ENCODE data around the gene DDIT4. TPM values are rescaled to one million over a fixed set of nuclear protein-coding genes. Genes with fewer than 3 reads are reported as not detected.
A peak's percentile ranks its signal among the peaks of the same experiment; 100 is the strongest.
"Not testable (repeated sequence)": the region's sequence is repeated elsewhere in the genome, so short reads cannot be mapped to it uniquely, and the experiment has no call there.

DDIT4 gene
- total RNA-seq, 1 donor from 2014 or later: 704 TPM

DNA sequence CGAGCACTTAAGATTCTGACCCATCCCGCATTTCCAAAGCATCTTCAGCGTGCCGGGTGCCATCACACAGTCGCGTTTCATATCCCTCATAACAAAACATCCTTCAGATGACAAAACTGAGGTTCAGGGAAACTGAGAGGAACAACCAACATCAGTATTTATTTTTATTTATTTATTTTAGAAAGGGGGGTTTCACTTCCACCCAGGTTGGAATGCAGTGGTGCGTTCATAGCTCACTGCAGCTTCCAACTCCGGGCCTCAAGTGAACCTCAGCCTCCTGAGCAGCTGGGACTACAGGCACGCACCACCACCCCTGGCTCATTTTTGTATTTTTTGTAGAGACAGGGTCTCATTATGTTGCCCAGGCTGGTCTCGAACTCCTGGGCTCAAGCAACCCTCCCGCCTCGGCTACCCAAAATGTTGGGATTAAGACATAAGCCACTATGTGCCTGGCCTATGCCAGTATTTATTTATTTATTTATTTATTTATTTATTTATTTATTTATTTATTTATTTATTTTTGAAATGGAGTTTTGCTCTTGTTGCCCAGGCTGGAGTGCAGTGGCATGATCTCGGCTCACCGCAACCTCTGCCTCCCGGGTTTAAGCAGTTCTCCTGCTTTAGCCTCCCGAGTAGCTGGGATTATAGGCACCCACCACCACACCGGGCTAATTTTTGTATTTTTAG lies 24.4 kb upstream of the DDIT4 start:
- DNase-seq (ENCODE audit: low read depth): not testable (repeated sequence)

DNA sequence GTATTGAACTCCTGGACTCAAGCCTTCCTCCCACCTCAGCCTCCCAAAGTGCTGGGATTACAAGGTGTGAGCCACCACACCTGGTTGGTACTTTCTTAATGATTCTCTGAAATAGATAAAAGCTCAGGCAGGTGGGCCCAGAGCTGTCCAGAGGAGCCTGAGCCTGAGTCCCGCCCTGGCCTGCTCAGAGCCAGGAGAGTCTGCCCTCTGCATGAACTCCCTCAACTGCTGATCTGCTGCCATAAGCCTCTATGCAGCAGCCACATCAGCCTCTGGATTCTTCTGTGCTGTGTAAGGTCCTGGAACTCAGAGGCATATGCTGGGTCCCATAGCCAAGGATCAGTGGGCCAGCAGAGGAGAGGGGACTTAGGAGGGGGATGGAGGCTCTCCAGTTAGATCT lies 23.1 kb upstream of the DDIT4 start:
- peak; percentile 52 for DNase-seq (ENCODE audit: low read depth)

DNA sequence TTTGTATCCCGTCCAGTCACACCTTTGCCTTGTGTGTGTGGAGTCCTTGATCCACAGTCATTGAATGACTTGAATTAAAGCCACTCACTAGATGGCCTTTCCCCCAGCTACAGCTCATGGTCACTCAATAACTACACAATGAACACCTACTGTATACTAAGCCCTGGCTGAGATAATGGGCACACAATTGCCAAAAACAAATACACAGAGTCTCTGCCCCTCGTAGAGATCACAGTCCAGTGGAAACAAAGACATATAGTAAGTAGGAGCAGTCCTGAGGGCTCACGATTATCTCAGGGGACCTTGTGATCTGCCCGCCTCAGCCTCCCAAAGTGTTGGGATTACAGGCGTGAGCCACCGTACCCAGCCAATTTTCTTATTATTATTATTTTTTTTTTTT lies 22.1 kb upstream of the DDIT4 start:
- no peak for DNase-seq (ENCODE audit: low read depth)

DNA sequence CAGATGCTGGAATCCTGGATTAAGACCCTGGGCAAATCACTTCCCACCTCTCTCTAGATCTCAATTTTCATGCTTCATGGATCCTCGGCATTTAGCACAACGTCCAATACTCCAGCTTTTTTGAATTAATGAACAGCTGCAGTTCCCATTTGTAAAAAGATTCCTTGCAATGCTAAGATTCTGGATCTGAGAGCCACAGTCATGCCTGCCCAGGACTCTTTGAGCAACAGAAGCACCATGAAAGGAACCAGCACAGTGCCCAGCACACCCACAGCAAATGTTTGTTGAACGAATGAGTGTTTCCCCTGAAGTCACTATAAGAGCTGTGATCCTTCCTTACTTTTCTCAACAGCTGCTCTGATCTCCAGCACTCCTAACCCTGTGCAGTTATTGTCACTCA lies 20.8 kb upstream of the DDIT4 start:
- no peak for DNase-seq (ENCODE audit: low read depth)

DNA sequence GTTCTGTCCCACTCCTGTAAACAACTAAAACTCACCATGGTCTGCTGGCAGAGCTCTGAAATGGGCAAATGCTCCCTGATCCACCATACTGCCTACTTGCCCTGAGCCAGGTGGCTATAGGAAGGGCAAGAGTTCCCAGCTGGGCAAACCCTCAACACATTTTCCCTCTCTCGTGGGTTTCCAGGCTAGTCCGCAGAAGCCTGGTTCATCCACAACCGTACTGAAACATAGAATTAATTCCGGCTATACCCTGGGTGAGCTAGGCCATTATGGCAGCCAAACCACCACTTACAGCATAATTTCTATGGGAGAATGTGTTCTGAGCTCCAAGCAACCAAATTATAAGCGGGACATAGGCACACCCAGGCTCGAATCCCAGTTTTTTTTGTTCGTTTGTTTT lies 20.1 kb upstream of the DDIT4 start:
- no peak for DNase-seq (ENCODE audit: low read depth)

DNA sequence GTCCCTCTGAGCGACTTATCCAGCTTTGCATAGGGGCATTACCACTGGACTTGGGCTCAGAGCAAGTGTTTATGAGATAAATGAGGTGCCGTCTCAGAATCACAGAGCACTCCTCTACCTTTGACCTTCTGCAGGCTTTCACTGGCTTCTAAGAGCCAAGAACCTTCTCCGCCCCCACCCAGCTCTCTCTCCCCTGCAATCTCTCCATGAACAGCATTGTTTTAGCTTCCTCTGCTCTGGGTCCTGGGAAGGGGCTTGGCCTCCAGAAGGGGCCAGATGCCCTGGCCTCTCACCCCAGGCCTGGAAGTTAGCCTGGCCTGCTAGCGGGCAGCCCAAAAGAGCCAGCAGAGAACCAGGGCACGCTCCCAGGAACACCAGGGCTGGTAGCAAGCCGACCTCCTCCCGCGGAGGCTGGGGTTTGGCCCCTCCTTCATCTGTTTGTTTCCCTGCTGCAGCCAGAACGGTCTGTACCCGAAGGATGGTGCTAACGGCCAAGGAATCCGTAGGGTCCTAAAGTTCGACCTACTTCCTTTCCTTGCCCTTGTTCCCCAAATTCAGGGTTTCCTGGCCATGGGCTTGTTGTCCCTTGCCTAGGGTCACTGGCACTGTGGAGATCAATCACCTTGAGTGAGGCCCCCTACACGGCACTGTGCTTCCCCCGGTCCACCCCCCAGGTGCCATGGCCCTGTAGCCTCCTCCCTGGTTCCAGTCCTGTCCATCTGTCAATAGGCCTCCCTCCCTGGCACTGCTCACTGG lies 18.7 kb upstream of the DDIT4 start:
- peak; percentile 77 for DNase-seq (ENCODE audit: low read depth)

DNA sequence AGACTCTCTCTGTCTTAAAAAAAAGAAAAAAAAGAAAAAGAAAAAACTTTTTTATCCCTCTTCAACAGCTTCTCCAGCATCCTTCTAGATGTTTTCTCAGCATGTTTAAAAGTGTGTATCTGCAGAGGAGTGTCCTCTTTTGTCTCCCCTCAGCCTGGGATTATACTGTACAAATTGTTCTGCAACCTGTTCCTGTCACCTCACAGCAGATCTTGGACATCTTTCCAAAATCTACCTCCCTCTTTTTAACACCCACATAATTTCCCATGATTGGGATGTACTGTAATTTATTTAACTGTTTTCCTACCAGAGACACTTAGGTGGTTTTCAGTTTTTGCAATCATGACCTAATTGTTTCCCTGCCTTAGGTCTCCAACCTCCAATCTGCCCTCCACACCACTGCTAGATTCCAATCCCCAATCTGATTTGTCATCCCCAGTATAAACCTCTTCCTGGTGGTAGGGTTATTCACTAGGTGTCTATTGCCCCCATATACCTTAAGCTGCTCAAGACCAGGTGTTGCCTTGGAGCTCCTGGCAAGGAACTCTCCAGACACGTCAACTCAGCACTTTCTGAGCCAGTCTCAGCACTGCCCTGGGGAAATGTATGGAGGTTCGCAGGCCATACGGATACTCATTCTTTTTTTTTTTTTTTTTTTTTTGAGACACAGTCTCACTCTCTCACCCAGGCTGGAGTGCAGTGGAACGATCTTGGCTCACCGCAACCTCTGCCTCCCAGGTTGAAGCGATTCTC lies 17.6 kb upstream of the DDIT4 start:
- no peak for DNase-seq (ENCODE audit: low read depth)

DNA sequence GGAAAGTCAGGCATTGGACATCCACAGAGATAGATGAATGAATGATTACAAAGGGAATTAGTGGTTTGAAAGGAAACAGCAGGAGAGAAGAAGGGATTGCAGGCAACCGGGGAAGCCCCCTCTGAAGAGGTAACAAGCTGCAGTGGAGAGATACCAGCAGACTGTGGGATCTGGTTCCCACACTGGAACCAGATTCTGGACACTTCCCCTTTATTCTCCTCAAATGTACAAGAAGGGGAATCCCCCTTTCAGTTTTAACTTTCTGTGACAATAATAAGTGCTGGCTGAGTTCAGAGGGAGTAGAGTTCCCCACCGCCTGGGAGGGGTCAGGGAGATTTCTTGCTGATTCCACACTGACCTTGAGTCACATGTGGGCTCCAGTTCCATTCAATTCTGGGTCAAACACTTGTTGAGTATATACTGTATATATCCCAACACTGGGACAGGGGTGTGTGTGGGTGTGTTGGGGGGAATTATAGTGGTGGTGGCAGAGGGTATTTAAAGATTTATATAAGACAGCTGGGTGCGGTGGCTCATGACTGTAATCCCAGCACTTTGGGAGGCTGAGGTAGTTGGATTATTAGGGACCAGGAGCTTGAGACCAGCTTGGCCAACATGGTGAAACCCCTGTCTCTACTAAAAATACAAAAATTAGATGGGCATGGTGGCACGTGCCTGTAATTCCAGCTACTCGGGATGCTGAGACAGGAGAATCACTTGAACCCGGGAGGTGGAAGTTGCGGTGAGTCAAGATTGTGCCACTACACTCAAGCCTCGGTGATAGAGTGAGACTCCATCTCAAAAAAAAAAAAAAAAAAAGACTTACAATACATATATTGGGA lies 16.5 kb upstream of the DDIT4 start:
- DNase-seq (ENCODE audit: low read depth): no peak

DNA sequence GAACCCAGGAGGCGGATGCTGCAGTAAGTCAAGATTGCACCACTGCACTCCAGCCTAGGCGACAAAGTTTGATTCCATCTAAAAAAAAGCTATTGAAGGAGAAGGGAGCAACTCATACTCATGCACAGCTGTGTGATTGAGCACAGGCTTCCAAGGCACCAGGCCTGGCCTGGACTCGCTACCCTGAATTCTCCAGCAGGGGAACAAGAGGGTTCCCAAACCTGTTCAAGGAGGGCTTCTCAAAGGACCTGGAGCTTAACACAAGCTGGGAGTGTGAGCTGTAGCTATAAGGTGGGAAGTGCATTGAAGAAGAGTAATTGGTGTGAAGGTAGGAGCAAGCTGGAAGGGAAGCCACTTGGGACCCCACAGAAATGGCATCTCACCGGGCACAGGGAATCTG lies 15.1 kb upstream of the DDIT4 start:
- no peak for DNase-seq (ENCODE audit: low read depth)

DNA sequence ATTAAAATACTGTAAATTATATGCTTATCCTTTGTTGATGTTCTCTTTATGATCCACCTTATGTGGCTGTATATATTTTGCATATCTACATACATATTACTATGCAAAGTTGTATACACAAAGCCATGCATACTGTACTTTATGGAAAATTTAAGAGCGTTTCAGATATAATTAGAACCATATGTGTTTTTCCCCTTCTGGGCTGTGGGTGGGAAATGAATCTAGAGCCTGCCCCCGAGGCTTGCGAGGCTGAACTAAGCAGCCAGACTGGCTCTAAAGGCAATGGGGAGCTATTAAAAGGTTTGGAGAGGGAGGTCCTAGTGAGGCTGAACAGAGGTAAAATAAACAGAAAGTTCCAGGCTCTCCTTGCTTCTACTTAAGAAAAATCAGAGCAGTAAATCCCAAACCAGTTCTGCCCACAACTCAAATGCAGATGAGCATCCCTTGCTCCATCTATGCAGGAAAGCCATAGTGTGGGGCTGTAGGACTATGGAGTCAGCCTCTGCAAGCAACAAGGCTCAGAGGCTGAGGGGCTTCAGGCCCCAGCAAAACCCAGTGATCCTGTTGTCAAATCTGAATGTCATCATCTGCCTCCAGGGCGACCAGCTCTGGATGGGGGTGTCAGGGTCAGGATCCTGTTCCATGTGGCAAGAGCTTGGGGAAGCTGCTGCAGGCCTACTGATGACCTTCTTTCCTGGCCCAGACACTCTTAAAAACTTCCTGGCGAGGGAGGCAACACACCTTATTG lies 14.1 kb upstream of the DDIT4 start:
- no peak for DNase-seq (ENCODE audit: low read depth)

DNA sequence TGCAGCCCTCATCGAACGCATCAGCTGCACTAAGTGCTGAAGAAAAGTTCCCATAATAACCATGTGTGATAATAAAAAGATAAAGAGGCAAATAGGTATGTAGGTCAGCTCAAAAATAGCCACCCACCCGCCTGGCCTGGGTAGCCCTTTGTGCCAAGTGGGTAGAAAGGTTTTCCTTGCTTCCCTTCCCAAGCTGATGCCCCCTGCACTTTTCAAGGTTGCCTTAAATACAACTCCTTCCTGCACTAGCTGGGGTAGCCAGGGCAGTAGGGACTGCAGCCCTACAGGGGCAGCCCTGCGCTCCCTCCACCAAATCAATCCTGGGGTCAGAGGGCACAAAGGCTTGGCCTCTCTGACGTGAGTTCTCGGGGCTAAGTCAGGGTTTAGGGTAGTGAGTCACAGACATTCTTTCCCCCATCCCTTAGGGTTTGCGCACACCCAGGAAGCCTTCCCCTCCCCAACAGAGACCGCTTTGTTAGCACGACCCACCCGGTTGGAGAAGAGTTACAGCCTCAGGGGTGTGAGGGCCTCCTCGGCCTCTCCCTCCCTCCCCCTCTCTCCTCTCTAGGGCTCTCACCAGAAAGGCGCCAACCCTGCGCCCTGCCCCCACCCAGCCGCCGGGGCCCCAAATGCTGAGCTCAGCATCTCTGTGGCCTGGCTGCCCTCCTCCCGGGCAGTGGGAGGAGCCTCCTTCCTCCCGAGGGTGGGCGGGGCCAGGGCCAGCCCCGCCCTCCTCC lies 13.3 kb upstream of the DDIT4 start:
- DNase-seq (ENCODE audit: low read depth): peak; percentile 91

DNA sequence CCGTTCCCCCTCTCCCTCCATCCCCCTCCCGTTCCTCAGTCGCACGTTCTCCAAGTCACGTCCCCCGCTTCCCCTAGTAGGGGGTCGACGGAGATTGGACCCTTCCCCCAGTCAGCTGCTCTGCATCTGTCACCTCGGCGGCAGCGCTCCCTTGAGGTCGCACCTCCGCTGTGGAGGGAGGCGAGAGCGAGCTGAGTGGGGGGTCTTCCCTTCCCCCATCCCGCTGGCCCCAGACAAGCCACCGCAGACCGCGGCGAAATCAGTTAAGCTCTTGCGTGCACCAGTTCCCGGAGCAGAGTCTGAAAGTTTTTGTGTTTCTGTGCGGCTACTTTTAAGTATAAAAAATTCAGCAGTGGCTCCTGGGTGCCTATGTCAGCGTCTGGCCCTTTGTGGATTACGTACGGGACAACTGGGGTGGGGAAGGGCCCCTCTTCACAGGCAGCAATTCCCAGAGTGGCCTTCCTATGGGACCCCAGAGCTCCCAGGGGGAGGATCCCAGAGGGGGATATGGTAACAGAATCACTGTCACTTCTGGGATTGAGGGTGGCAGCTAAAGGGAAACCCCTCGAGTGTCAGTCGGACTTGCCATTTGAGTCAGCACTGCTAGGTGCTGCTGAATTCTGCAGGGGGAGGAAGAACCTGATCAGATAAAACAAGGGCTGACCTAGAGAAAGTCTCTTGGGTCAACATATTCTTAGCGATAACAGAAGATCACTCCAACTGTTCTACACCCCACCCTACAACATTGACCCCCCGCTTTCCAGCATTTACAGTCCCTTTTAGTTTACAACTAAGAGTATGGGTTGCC lies 12.5 kb upstream of the DDIT4 start:
- DNase-seq (ENCODE audit: low read depth): peak; percentile 36

DNA sequence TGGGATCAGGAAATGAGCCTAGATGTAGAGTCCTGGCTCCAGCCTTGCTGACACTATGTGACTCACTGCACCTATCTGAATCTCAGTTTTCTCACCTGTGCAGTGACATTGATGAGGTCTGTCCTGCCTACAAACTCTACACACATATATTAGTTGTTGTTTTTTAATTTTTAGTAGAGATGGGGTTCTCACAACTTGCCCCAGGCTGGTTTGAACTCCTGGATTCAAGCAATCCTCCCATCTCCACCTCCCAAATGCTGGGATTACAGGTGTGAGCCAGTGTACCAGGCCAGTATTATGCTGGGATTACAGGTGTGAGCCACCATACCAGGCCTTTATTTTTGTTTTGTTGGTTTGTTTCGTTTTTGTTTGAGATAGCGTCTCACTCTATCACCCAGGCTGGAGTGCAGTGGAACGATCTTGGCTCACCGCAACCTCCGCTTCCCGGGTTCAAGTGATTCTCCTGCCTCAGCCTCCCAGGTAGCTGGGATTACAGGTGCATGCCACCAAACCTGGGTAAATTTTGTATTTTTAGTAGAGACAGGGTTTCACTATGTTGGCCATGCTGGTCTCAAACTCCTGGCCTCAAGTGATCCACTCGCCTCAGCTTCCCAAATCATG lies 11.8 kb upstream of the DDIT4 start:
- no peak for DNase-seq (ENCODE audit: low read depth)

DNA sequence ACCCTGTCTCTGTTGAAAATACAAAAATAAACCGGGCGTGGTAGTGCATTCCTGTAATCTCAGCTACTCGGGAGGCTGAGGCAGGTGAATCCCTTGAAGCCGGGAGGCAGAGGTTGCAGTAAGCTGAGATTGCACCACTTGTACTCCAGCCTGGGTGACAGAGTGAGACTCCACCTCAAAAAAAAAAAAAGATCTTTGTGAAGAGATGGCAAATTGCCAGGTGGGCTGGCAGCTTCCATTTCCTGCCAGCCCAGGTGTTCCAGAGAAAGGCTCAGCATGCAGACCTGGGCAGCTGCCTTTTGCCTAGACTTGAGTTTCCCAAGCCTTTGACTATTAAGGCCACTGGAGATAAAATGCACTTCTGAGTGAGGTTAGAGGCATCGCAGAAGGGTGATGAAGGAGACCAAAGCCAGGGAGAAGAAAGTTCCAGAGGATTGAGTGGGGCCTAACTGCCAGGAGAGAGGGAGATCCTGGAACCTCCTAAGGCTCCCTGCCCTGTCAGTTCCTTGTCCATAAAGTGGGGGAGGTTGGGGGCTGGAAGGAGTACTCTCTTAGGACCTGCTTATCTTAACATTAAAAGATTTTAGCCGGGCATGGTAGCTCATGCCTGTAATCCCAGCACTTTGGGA lies 10.0 kb upstream of the DDIT4 start:
- DNase-seq (ENCODE audit: low read depth): peak; percentile 81

DNA sequence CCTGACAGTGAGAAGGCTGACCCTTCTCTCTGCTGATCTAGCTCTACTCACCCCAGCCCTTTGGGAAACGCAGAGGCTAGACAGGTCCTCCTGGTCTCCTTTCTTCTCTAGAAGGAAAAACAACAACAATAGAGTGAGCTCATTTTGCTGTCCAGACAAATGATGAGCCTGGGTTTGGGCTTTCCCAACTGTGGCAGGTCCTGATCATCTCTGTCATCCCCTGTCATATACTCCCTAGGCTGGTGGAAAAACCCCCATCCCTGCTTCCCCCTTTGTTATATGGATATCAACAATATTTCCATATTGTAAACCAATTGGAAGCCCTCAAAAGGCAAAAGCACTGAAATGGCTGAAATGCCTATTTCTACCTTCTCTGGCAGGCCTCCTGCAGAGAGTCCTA lies 9.2 kb upstream of the DDIT4 start:
- DNase-seq (ENCODE audit: low read depth): no peak

DNA sequence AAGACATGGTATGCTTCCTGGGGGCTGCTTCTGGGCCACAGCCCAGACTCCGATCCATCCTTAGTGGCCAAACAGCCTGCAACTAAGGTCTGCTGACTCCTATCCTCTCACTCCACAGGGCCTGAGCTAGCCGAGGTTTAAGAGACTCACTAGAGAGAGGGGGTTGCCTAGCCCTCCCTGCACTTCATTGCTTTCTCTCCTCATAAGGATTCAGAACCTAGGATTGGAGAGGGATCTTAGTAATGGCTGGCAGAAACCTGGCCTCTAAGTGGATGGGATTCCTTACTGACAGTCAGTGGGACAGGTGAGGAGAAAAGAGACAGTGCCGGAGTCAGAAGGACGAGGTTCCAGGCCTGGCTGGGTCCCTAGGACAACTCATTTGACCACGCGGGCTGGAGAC lies 8.2 kb upstream of the DDIT4 start:
- DNase-seq (ENCODE audit: low read depth): no peak

DNA sequence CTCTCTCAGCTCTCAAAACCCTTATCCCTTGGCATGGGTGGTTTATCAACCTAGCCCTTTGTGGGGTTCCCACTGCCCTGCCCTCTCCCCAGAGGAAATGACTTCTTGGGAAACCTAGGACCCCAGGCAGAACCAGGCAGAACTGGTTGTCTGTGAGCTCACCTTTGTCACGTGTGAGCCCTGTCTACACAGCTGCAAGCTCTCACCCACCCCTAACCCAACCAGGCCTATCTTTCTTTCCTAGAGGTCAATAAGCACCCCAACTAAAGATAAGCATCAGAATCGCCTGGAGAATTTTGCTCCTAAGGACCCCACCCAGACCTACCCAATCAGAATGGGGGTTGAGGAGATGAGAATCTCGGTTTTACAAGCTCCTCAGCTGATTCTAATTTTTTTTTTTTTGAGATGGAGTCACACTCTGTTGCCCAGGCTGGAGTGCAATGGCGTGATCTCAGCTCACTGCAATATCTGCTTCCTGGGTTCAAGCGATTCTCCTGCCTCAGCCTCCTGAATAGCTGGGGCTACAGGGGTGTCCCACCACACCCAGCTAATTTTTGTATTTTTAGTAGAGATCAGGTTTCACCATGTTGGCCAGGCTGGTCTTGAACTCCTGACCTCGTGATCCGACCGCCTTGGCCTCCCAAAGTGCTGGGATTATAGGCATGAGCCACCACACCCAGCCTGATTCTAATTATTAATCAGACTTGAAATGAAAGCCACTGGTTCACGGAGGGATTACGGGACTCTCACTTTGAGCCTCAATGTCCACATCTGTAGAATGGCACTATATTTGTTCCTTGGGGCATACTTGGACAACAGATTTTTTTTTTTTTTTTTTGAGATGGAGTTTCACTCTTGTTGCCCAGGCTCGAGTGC lies 7.5 kb upstream of the DDIT4 start:
- DNase-seq (ENCODE audit: low read depth): no peak

DNA sequence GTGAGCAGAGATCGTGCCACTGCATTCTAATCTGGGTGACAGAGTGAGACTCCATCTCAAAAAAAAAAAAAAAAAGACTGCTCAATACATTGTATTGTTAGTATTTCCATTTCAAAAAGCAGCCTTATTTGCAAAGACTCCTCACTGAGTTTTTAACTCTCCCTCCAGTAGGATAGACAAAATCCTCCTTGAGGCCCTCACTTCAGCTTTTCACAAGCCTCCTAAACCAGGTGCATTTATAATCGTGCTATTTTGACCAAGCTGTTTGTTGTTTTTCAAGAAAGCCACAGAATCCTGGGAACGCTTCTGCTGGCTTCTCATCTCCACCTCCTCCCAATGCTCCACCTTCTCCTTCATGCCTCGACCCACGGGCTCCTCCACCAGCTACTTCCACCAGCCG lies 6.3 kb upstream of the DDIT4 start:
- no peak for DNase-seq (ENCODE audit: low read depth)
